Jurkat, Clone E6-1 (cell line): ENCODE results near the gene DEFB114. TPM values are rescaled to one million over a fixed set of nuclear protein-coding genes. Genes with fewer than 3 reads are reported as not detected.
"Not testable (repeated sequence)": the region's sequence is repeated elsewhere in the genome, so short reads cannot be mapped to it uniquely, and the experiment has no call there.

Experiments
- DNase-seq: peaks from one replicate; pipeline ENCODE4 v3.0.0-alpha.2; 2011; ENCODE audit warnings: low read depth, low spot score
- H3K4me3 ChIP-seq: 2 replicates; pipeline ENCODE4 v1.5.1; 2011; ENCODE audit warnings: mild to moderate bottlenecking, low read length, control low read depth, moderate library complexity
- polyA plus RNA-seq: library from polyadenylated mRNA; unstranded; fragments of >200 nt; gene quantifications from one replicate; pipeline ENCODE4 v1.2.1, GENCODE V29; 2012; ENCODE audit warnings: missing spikeins; ENCODE audit not compliant: insufficient read length, insufficient read depth

The DEFB114 gene
- polyA plus RNA-seq: not detected

- H3K4me3 ChIP-seq: no peak within 1 kb of the TSS
- no peak for DNase-seq
Measured at GRCh38 chr6:49964064-49964463, at the start of gene DEFB114. Gene DEFB114 (minus strand): TSS chr6:49964164. CDS start chr6:49964105, 59 bp downstream.

DNA sequence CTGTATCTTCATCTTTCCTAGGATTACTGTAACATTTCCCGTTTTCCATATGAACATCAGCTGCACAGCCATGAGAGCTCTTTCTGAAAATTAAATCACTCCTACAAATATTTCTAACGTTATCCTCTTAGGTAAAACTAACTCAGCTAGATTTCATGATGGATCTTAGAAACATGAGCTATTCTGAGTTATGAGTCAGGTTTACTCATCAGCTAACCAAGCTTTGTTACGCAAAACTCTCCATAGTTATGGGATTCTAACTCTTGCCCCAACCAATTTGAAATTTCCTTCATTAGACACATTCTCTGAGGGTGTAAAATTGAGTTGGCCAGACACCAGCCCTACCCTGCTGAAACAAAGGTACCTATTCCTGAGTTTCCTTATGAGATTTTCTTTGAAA is 43.9 kb upstream of the DEFB114 start:
- no peak overlapping the region for H3K4me3 ChIP-seq
- no peak for DNase-seq

- no peak overlapping the region for H3K4me3 ChIP-seq
- no peak for DNase-seq
Measured at GRCh38 chr6:50003139-50003538, 39.2 kb upstream of the DEFB114 start.

DNA sequence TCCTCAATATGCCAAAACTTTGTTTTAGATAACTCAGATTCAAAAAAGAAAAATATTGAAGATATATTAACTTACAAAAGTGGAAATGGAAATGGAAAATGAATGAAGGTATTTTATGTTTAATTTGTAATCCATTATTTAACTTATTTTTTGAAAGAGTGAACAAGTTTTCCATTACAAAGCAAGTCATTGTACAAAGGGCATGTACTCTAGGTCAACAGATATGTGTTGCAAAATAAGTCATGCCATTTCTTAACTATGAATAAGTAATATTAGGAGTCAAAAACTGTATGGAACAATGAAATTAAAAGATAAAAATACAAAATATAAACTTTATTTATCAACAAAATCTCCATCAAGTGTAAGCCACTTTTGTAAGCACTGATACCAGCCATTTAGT is 31.3 kb upstream of the DEFB114 start:
- no peak overlapping the region for H3K4me3 ChIP-seq
- no peak for DNase-seq

GRCh38 chr6:49988900-49989299 is 24.9 kb upstream of the DEFB114 start:
- H3K4me3 ChIP-seq: no peak overlapping the region
- DNase-seq: no peak

GRCh38 chr6:49987749-49988148 is 23.8 kb upstream of the DEFB114 start:
- H3K4me3 ChIP-seq: no peak overlapping the region
- DNase-seq: no peak

GRCh38 chr6:49986551-49986950 is 22.6 kb upstream of the DEFB114 start:
- H3K4me3 ChIP-seq: no peak overlapping the region
- no peak for DNase-seq

DNA sequence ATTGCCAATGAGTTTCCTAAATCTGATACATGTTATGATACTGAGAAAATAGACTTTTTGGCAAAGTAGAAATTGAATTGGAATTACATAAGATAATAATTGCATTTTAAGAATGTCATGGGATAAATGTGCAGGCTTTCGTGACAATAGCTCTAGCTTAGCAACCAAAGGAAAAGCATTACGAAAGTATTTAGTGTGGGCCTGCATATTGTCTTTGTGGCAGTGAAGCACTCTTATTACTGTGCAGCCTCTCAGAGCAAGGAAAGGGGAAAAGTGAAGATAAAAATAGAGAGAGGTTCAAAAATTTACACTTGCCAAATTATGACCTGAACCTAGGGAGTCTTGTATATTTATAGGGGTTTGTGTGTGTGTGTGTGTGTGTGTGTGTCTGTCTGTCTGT is 18.1 kb upstream of the DEFB114 start:
- H3K4me3 ChIP-seq: no peak overlapping the region
- no peak for DNase-seq

DNA sequence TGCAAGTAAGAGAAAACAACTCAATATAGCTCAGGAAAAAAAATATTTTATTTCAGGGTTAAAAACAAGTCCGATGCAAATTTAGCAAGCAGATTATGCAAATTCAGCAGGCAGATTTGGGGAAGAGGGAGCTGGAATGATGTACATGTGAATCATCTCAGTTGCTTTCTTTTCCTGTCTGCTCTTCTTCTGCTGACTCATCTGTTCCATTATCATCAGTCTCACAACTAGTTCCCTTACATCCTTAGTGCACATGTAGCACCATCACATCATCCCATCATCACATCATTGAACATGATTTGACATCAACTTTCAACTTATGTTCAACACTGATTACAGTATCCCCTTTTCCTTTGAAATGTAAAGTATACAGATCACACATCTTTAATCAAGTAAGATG is 16.9 kb upstream of the DEFB114 start:
- DNase-seq: no peak
- no peak overlapping the region for H3K4me3 ChIP-seq

DNA sequence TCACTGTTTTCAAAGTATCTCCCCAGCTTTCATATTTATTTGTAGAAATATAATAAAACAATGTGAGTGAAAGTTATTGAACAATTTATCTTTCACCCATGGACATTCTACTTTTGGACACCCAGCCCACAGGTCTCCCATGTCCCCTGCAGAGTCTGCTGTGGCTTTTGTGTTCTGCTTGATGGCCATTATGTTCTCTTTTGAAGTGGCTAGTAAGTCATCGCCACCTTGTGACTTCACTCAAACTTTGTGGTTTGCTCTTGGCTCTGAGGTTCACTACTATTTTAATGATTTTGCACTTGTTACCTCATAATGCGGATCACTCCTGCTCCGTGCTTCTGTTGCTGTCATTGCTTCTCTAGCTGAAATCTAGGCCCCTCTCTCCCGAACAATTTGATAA is 15.6 kb upstream of the DEFB114 start:
- DNase-seq: no peak
- no peak overlapping the region for H3K4me3 ChIP-seq

GRCh38 chr6:49978332-49979226 is 14.6 kb upstream of the DEFB114 start:
- H3K4me3 ChIP-seq: no peak overlapping the region; the same call in 1 of the 2 replicates
- DNase-seq: no peak

- DNase-seq: no peak
- H3K4me3 ChIP-seq: no peak within 1 kb of the TSS
Measured at GRCh38 chr6:49969605-49970004, 5.6 kb upstream of the DEFB114 start, which contains the start of gene DEFB113. Gene DEFB113 (minus strand): TSS chr6:49969625. CDS start chr6:49969625, 0 bp downstream.

GRCh38 chr6:49966823-49967222 is 2.9 kb upstream of the DEFB114 start:
- no peak for DNase-seq
- no peak overlapping the region for H3K4me3 ChIP-seq

GRCh38 chr6:49966334-49966733 is 2.4 kb upstream of the DEFB114 start:
- DNase-seq: no peak

DNA sequence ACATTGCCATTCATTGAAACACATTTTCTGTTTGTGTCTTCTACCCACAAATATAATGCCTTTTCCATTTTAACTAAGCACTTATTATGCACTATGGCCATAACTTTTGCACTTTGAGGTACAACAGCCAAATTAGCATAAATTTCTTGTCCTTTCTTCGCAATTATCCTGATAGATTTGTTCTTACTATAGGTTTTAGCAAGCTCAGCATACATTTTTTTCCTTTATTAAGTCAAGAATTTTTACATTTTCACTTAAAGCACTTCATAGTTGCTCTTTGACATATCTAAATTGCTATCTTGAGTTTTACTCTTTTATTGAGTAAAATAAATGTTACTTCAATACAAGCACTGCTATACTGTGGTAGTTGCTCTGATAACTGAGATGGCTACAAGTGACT is 5.8 kb downstream of the DEFB114 start:
- H3K4me3 ChIP-seq: no peak overlapping the region
- DNase-seq: no peak

More at GRCh38 chr6:49966334-49966733, 2.4 kb upstream of the DEFB114 start:
- no peak overlapping the region for H3K4me3 ChIP-seq

- no peak overlapping the region for H3K4me3 ChIP-seq
- no peak for DNase-seq
Measured at GRCh38 chr6:49955847-49956246, 8.1 kb downstream of the DEFB114 start.

GRCh38 chr6:49951926-49952325 is 12.0 kb downstream of the DEFB114 start:
- no peak overlapping the region for H3K4me3 ChIP-seq
- DNase-seq: no peak

DNA sequence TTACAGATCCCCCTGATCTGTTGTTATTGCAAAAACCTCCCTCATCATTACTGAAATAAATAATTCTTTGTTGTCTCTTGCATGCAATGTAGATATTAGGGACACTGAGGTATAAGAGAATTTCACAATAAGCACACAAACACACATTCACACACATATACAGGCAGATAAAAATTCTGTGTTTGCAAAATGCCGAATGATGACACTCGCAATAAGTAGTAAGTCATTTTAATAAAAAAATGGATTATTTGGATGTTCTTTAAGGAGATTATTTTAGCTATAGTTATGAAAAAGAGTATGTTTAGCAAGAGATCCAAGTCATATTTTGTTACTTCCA is 13.6 kb downstream of the DEFB114 start:
- no peak for DNase-seq
- H3K4me3 ChIP-seq: no peak overlapping the region

GRCh38 chr6:49949062-49949461 is 14.9 kb downstream of the DEFB114 start:
- no peak for DNase-seq
- H3K4me3 ChIP-seq: no peak overlapping the region

- H3K4me3 ChIP-seq: no peak overlapping the region
- no peak for DNase-seq
Measured at GRCh38 chr6:49946835-49947234, 17.1 kb downstream of the DEFB114 start.

DNA sequence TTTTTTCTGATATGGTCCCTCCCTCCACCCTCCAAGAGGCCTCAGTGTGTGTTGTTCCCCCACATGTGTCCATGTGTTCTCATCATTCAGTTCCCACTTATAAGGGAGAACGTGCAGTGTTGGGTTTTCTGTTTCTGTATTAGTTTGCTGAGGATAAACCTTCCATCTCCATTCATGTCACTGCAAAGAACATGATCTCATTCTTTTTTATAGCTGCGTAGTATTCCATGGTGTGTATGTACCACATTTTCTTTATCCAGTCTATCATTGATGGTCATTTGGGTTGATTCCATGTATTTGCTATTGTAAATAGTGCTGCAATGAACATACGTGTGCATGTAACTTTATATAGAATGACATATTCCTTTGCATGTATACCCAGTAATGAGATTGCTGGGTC is 19.9 kb downstream of the DEFB114 start:
- not testable (repeated sequence) for H3K4me3 ChIP-seq, DNase-seq
